ENCODE results near the gene MAST4.
"Not testable (repeated sequence)": the region's sequence is repeated elsewhere in the genome, so short reads cannot be mapped to it uniquely, and the experiment has no call there.

MAST4 gene

GRCh38 chr5:66821688-66822429, 225.7 kb downstream of the MAST4 start:
- Histone ChIP-seq H3K27ac (ENCODE audit: extremely low read depth, low read depth, low read length) (no peak overlapping the region), H3K4me3 (ENCODE audit: low read depth, low read length) (no peak overlapping the region), H3K4me1 (ENCODE audit: control insufficient read depth, insufficient read depth, low read length) (no peaks in the 10 kb centered on the region), H3K36me3 (ENCODE audit: control insufficient read depth in 2 of 2, insufficient read depth in 1 of 2, low read length in 2 of 2) (no peaks in the 10 kb centered on the region), H3K9me3 (ENCODE audit: control insufficient read depth, insufficient read depth, low read depth, low read length) (no peaks in the 10 kb centered on the region)
- ChIA-PET POLR2A (no interaction called here), CTCF (interaction anchor here (1.3 kb wide), 1 partner anchor 9 kb away, joined by 6 read pairs; no protein-coding TSS in a partner anchor)
- no peak for TF ChIP-seq REPIN1 (tag by site-specific recombination; IDR thresholded peaks at IDR 0.05; ENCODE audit: low read depth)
- TF ChIP-seq ZNF175 (tag by site-specific recombination; IDR thresholded peaks at IDR 0.05), result no peak
- TF ChIP-seq ZFHX2 (tag by site-specific recombination; conservative IDR thresholded peaks at IDR 0.05), result no peak
- no peak for TF ChIP-seq ZBTB1 (tag by site-specific recombination; IDR thresholded peaks at IDR 0.05)
- TF ChIP-seq ZNF133 (tag by site-specific recombination; IDR thresholded peaks at IDR 0.05), result no peak
- no peak for TF ChIP-seq ZNF513 (tag by site-specific recombination; IDR thresholded peaks at IDR 0.05)
- TF ChIP-seq, protein P1, sequence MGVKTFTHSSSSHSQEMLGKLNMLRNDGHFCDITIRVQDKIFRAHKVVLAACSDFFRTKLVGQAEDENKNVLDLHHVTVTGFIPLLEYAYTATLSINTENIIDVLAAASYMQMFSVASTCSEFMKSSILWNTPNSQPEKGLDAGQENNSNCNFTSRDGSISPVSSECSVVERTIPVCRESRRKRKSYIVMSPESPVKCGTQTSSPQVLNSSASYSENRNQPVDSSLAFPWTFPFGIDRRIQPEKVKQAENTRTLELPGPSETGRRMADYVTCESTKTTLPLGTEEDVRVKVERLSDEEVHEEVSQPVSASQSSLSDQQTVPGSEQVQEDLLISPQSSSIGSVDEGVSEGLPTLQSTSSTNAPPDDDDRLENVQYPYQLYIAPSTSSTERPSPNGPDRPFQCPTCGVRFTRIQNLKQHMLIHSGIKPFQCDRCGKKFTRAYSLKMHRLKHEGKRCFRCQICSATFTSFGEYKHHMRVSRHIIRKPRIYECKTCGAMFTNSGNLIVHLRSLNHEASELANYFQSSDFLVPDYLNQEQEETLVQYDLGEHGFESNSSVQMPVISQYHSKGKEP (tag by site-specific recombination; IDR thresholded peaks at IDR 0.05), result no peak
- TF ChIP-seq GFI1B (tag by site-specific recombination; IDR thresholded peaks at IDR 0.05), result no peak
- TF ChIP-seq ZNF768 (tag by site-specific recombination; IDR thresholded peaks at IDR 0.05), result no peak

- CTCF ChIA-PET; H3K4me1 ChIP-seq (ENCODE audit: control insufficient read depth, insufficient read depth, low read length): not testable (repeated sequence)
Observed at GRCh38 chr5:66822906-66823305, 226.7 kb downstream of the MAST4 start.

GRCh38 chr5:66824476-66824875, 228.3 kb downstream of the MAST4 start:
- CTCF ChIA-PET, result interaction anchor here (0.6 kb wide), 1 partner anchor 334 kb away, joined by 3 read pairs; no protein-coding TSS in a partner anchor
- TF ChIP-seq ZNF521 (tag by site-specific recombination; IDR thresholded peaks at IDR 0.05) (no peak), ZNF133 (tag by site-specific recombination; IDR thresholded peaks at IDR 0.05) (no peak), ZNF10 (tag by site-specific recombination; IDR thresholded peaks at IDR 0.05) (no peak), ZNF266 (tag by site-specific recombination; IDR thresholded peaks at IDR 0.05; ENCODE audit: low read depth) (no peak)
- TF ChIP-seq, protein P2, sequence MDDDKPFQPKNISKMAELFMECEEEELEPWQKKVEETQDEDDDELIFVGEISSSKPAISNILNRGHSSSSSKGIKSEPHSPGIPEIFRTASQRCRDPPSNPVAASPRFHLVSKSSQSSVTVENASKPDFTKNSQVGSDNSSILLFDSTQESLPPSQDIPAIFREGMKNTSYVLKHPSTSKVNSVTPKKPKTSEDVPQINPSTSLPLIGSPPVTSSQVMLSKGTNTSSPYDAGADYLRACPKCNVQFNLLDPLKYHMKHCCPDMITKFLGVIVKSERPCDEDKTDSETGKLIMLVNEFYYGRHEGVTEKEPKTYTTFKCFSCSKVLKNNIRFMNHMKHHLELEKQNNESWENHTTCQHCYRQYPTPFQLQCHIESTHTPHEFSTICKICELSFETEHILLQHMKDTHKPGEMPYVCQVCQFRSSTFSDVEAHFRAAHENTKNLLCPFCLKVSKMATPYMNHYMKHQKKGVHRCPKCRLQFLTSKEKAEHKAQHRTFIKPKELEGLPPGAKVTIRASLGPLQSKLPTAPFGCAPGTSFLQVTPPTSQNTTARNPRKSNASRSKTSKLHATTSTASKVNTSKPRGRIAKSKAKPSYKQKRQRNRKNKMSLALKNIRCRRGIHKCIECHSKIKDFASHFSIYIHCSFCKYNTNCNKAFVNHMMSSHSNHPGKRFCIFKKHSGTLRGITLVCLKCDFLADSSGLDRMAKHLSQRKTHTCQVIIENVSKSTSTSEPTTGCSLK (tag by site-specific recombination; IDR thresholded peaks at IDR 0.05), result no peak

More at GRCh38 chr5:66822906-66823305, 226.7 kb downstream of the MAST4 start:
- H3K9me3 ChIP-seq (ENCODE audit: control insufficient read depth, insufficient read depth, low read depth, low read length); POLR2A ChIA-PET; H3K27ac ChIP-seq (ENCODE audit: extremely low read depth, low read depth, low read length); H3K36me3 ChIP-seq (ENCODE audit: control insufficient read depth in 2 of 2, insufficient read depth in 1 of 2, low read length in 2 of 2); H3K4me3 ChIP-seq (ENCODE audit: low read depth, low read length): not testable (repeated sequence)

More at GRCh38 chr5:66824476-66824875, 228.3 kb downstream of the MAST4 start:
- no peaks in the 10 kb centered on the region for H3K36me3 ChIP-seq (ENCODE audit: control insufficient read depth in 2 of 2, insufficient read depth in 1 of 2, low read length in 2 of 2)
- H3K27ac ChIP-seq (ENCODE audit: extremely low read depth, low read depth, low read length), result no peak overlapping the region
- POLR2A ChIA-PET, result no interaction called here
- no peak overlapping the region for H3K4me3 ChIP-seq (ENCODE audit: low read depth, low read length)
- no peaks in the 10 kb centered on the region for H3K9me3 ChIP-seq (ENCODE audit: control insufficient read depth, insufficient read depth, low read depth, low read length)
- H3K4me1 ChIP-seq (ENCODE audit: control insufficient read depth, insufficient read depth, low read length), result 0 out of 2 replicates have a peak, but pooled peaks cover 3% of the 10 kb centered on the region
